ENCODE data around the gene RNF144B. TPM values are rescaled to one million over a fixed set of nuclear protein-coding genes. Genes with fewer than 3 reads are reported as not detected.

RNF144B gene
- total and polyA plus RNA-seq, 9 of the 15 experiments (the other 6 are each of a cell fraction or from before 2014, with no cell fraction given): 0.01 TPM; not detected in 8

- TF ChIP-seq HEY1 (CRISPR knock-in tag; IDR thresholded peaks at IDR 0.05; ENCODE audit: borderline replicate concordance) (no peak), MEIS2 (IDR thresholded peaks at IDR 0.05; ENCODE audit: partially characterized antibody) (no peak), SP1 (CRISPR knock-in tag; IDR thresholded peaks at IDR 0.05) (no peak), KDM1A (IDR thresholded peaks at IDR 0.05) (no peak), CBFA2T2 (conservative IDR thresholded peaks at IDR 0.05) (no peak), MITF (IDR thresholded peaks at IDR 0.05) (no peak), ZNF507 (tag; conservative IDR thresholded peaks at IDR 0.05) (no peak), FOXJ3 (CRISPR knock-in tag; IDR thresholded peaks at IDR 0.05) (no peak)
- TF ChIP-seq, protein P1, sequence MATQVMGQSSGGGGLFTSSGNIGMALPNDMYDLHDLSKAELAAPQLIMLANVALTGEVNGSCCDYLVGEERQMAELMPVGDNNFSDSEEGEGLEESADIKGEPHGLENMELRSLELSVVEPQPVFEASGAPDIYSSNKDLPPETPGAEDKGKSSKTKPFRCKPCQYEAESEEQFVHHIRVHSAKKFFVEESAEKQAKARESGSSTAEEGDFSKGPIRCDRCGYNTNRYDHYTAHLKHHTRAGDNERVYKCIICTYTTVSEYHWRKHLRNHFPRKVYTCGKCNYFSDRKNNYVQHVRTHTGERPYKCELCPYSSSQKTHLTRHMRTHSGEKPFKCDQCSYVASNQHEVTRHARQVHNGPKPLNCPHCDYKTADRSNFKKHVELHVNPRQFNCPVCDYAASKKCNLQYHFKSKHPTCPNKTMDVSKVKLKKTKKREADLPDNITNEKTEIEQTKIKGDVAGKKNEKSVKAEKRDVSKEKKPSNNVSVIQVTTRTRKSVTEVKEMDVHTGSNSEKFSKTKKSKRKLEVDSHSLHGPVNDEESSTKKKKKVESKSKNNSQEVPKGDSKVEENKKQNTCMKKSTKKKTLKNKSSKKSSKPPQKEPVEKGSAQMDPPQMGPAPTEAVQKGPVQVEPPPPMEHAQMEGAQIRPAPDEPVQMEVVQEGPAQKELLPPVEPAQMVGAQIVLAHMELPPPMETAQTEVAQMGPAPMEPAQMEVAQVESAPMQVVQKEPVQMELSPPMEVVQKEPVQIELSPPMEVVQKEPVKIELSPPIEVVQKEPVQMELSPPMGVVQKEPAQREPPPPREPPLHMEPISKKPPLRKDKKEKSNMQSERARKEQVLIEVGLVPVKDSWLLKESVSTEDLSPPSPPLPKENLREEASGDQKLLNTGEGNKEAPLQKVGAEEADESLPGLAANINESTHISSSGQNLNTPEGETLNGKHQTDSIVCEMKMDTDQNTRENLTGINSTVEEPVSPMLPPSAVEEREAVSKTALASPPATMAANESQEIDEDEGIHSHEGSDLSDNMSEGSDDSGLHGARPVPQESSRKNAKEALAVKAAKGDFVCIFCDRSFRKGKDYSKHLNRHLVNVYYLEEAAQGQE (IDR thresholded peaks at IDR 0.05; ENCODE audit: borderline replicate concordance): no peak
- TF ChIP-seq, protein P1 (CRISPR knock-in tag; IDR thresholded peaks at IDR 0.05; ENCODE audit: low read depth): no peak
These were observed 16.1 kb upstream of the RNF144B start (continued) for GRCh38 chr6:18371010-18371409.

Data from K562 (cell line).